OCI-LY7 (cell line): Measurements from ENCODE around the gene RPL27A. TPM values are rescaled to one million over a fixed set of nuclear protein-coding genes. Genes with fewer than 3 reads are reported as not detected.

Experiments used
- BruUV-seq: library from RNA; stranded (reverse); fragments of 400-500 nt; replicated peaks from 2 replicates; lab custom pipeline; 2021; lab: Mats Ljungman, UMichigan
- CTCF ChIA-PET: fragments of 300-600 bp; sonication (Branson Sonifier 250); formaldehyde crosslinking; loops from one replicate; lab custom pipeline; 2022; ENCODE audit warnings: antibody characterized with exemption; ENCODE audit not compliant: unreplicated experiment; lab: Charles Lee
- POLR2A ChIA-PET: fragments of 300-600 bp; sonication (Branson Sonifier 250); formaldehyde crosslinking; loops from one replicate; lab custom pipeline; 2022; ENCODE audit warnings: antibody characterized with exemption; lab: Charles Lee
- DNase-seq: peaks from one replicate; pipeline ENCODE4 v3.0.0-alpha.2; 2015; ENCODE audit warnings: low spot score
- H2AFZ ChIP-seq: fragments of 200-600 bp; sonication (generic), shearing (Covaris generic); 2 replicates; pipeline ENCODE4 v1.6.1; 2014; ENCODE audit warnings: mild to moderate bottlenecking, antibody characterized with exemption, low read length, moderate library complexity
- H3K27ac ChIP-seq: fragments of 200-600 bp; sonication (generic); 2 replicates; pipeline ENCODE4 v1.5.1; 2014; ENCODE audit warnings: mixed run types, low read depth, mild to moderate bottlenecking, moderate library complexity, low read length, inconsistent platforms; ENCODE audit not compliant: poor library complexity, severe bottlenecking
- H3K36me3 ChIP-seq: fragments of 200-600 bp; sonication (generic); 2 replicates; pipeline ENCODE4 v1.6.1; 2014; ENCODE audit warnings: mild to moderate bottlenecking, antibody characterized with exemption, low read length, moderate library complexity, mixed read lengths; ENCODE audit not compliant: insufficient read depth
- H3K4me1 ChIP-seq: fragments of 200-600 bp; sonication (generic); 2 replicates; pipeline ENCODE4 v1.5.1; 2014; ENCODE audit warnings: mild to moderate bottlenecking, low read length; ENCODE audit not compliant: insufficient read depth, poor library complexity, severe bottlenecking
- H3K4me2 ChIP-seq: fragments of 200-600 bp; sonication (generic); 2 replicates; pipeline ENCODE4 v1.6.1; 2014; ENCODE audit warnings: mild to moderate bottlenecking, low read length
- H3K4me3 ChIP-seq: fragments of 200-600 bp; sonication (generic); 2 replicates; pipeline ENCODE4 v1.5.1; 2014; ENCODE audit warnings: mild to moderate bottlenecking, low read depth, low read length; ENCODE audit not compliant: poor library complexity, severe bottlenecking
- H3K79me2 ChIP-seq: fragments of 200-600 bp; sonication (generic); 2 replicates; pipeline ENCODE4 v1.6.1; 2016; ENCODE audit warnings: low read depth, mild to moderate bottlenecking, low read length, moderate library complexity, mixed read lengths; ENCODE audit not compliant: insufficient read depth
- H3K9me2 ChIP-seq: fragments of 200-600 bp; sonication (generic); 2 replicates; pipeline ENCODE4 v1.6.1; 2016; ENCODE audit warnings: mild to moderate bottlenecking, low read length, mixed read lengths; ENCODE audit not compliant: insufficient read depth
- H3K9me3 ChIP-seq: fragments of 200-600 bp; sonication (generic); 2 replicates; pipeline ENCODE4 v1.6.1; 2014; ENCODE audit warnings: mild to moderate bottlenecking, mixed run types, low read length, mixed read lengths
- H4K20me1 ChIP-seq: fragments of 200-600 bp; sonication (generic); 2 replicates; pipeline ENCODE4 v1.6.1; 2014; ENCODE audit warnings: mild to moderate bottlenecking, antibody characterized with exemption, low read length, moderate library complexity, mixed read lengths; ENCODE audit not compliant: insufficient read depth
- EZH2phosphoT487 ChIP-seq: fragments of 200-600 bp; sonication (generic); IDR thresholded peaks from 2 replicates; pipeline ENCODE4 v1.6.1; 2018; ENCODE audit warnings: low read depth, borderline replicate concordance, mild to moderate bottlenecking, mixed run types, antibody characterized with exemption, low read length, moderate library complexity, mixed read lengths
- intact Hi-C: fragments of 100-400 bp; cut with micrococcal nuclease; formaldehyde crosslinking; loops from one replicate; pipeline ENCODE4 v1.10.0; 2022; ENCODE audit not compliant: unreplicated experiment
- total RNA-seq, 2 experiments: library from RNA; depleted of rRNA in 1 of 2; stranded (reverse); fragments of >200 nt in 1 of 2; shearing (Covaris generic) in 1 of 2; gene quantifications; 2 replicates each; pipeline ENCODE4 v1.2.3, GENCODE V29; 2014 to 2022
- TF ChIP-seq, protein P1 (sequence below): fragments of 200-600 bp; sonication (generic); conservative IDR thresholded peaks from 2 replicates; pipeline ENCODE4 v1.5.1; 2014; ENCODE audit warnings: mild to moderate bottlenecking, antibody characterized with exemption, low read length, moderate library complexity, mixed read lengths

The RPL27A gene
- total RNA-seq, 2 experiments from 2014 or later, result 1,593 to 2,753 TPM

DNA sequence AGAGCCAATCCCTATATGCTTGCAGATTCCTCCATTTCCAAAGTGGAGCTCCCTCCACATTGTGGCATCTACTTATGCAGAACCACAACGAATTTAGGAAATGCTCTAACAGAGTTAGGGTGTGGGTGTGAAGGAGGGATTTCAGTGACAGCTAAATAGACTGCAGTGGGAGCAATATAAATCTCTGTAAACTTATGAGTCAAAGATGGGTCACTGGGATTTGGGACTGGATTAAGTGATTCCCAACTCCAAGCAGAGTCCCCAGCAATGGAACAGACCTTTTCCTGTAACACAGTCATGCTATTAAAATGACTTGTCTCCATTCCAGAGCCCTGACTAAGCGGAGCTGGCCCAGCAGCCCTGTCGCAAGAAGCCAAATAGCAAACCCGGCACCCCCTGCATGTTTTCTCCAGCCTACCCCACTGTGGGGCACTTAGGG lies 36.6 kb downstream of the RPL27A start:
- no peaks in the 10 kb centered on the region for H3K9me3 ChIP-seq
- ChIA-PET POLR2A (interaction anchor here (1.0 kb wide), 2 partner anchors 15 to 18 kb away, joined by 3 read pairs; no protein-coding TSS in a partner anchor), CTCF (no interaction called here)
- no peaks in the 10 kb centered on the region for H3K9me2 ChIP-seq
- intact Hi-C loops, result no loop called here
- no peak overlapping the region for H3K27ac ChIP-seq
- no peaks in the 10 kb centered on the region for H3K36me3 ChIP-seq
- DNase-seq, result no peak
- no peaks in the 10 kb centered on the region for H3K79me2 ChIP-seq
- no peak for TF ChIP-seq EZH2phosphoT487
- H4K20me1 ChIP-seq, result no peaks in the 10 kb centered on the region
- H3K4me1 ChIP-seq, result no peaks in the 10 kb centered on the region
- no peak overlapping the region for H3K4me3 ChIP-seq
- H2AFZ ChIP-seq, result no peak overlapping the region
- H3K4me2 ChIP-seq, result no peak overlapping the region
- BruUV-seq, result no TSS peak

DNA sequence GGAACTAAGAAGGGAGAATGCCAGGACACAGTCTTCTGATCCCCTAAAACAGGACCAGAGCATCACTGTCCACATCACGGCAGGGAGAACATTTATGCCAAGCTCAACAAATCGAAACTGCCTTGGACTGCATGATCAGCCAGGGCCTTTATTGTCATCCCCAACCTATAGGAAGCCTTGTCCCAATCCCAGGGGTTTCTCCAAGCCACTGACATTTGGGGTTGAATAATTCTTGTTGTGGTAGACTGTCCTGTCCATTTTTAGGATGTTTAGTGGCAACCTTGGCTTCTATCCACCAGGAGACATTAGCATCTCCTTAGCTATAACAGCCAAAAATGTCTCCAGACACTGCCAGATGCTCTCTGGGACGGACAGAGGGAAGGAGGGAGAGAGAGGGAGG lies 37.1 kb downstream of the RPL27A start:
- ChIA-PET POLR2A (interaction anchor here (1.0 kb wide), 2 partner anchors 15 to 18 kb away, joined by 3 read pairs; no protein-coding TSS in a partner anchor), CTCF (no interaction called here)
- intact Hi-C loops, result no loop called here
- no peak overlapping the region for H3K4me2 ChIP-seq
- H3K27ac ChIP-seq, result no peak overlapping the region
- no peaks in the 10 kb centered on the region for H3K79me2 ChIP-seq
- no peak overlapping the region for H2AFZ ChIP-seq
- no peaks in the 10 kb centered on the region for H3K4me1 ChIP-seq
- no peak for DNase-seq
- no peaks in the 10 kb centered on the region for H3K36me3 ChIP-seq
- BruUV-seq, result no TSS peak
- H3K9me2 ChIP-seq, result no peaks in the 10 kb centered on the region
- TF ChIP-seq, protein P1, sequence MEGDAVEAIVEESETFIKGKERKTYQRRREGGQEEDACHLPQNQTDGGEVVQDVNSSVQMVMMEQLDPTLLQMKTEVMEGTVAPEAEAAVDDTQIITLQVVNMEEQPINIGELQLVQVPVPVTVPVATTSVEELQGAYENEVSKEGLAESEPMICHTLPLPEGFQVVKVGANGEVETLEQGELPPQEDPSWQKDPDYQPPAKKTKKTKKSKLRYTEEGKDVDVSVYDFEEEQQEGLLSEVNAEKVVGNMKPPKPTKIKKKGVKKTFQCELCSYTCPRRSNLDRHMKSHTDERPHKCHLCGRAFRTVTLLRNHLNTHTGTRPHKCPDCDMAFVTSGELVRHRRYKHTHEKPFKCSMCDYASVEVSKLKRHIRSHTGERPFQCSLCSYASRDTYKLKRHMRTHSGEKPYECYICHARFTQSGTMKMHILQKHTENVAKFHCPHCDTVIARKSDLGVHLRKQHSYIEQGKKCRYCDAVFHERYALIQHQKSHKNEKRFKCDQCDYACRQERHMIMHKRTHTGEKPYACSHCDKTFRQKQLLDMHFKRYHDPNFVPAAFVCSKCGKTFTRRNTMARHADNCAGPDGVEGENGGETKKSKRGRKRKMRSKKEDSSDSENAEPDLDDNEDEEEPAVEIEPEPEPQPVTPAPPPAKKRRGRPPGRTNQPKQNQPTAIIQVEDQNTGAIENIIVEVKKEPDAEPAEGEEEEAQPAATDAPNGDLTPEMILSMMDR, result no peak
- no peak for TF ChIP-seq EZH2phosphoT487
- H3K4me3 ChIP-seq, result no peak overlapping the region
- no peaks in the 10 kb centered on the region for H4K20me1 ChIP-seq
- no peaks in the 10 kb centered on the region for H3K9me3 ChIP-seq

DNA sequence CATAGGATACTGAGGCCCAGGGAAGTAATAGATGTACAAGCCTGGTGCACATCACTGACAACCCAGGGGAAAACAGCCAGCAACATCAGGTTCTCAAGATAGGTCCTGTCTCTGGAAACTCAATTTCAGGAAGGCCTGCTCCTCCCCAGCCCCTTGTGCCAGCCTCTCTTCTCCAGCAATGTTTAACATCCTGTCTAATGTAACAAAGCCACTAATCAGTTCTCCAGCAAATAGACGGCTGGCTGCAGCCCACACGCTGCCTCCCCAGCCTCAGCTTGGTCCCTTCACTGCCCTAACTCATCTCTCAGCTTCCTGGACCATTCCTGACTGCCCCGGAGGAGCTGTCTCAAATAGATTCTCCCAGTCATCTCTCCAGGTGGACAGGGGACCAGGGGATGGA lies 37.8 kb downstream of the RPL27A start:
- Histone ChIP-seq H3K4me3 (no peak overlapping the region), H2AFZ (no peak overlapping the region), H3K4me1 (no peaks in the 10 kb centered on the region), H3K79me2 (no peaks in the 10 kb centered on the region), H3K4me2 (no peak overlapping the region), H3K36me3 (no peaks in the 10 kb centered on the region), H3K9me2 (no peaks in the 10 kb centered on the region), H4K20me1 (no peaks in the 10 kb centered on the region), H3K27ac (no peak overlapping the region), H3K9me3 (no peaks in the 10 kb centered on the region)
- TF ChIP-seq, protein P1, result no peak
- no peak for TF ChIP-seq EZH2phosphoT487
- ChIA-PET CTCF (no interaction called here), POLR2A (interaction anchor here (1.1 kb wide), 1 partner anchor 11 kb away, joined by 4 read pairs; no protein-coding TSS in a partner anchor)
- no TSS peak for BruUV-seq
- intact Hi-C loops, result no loop called here
- DNase-seq, result no peak
